ENCODE data around the gene NUDT6. TPM values are rescaled to one million over a fixed set of nuclear protein-coding genes. Genes with fewer than 3 reads are reported as not detected.
"Not testable (repeated sequence)": the region's sequence is repeated elsewhere in the genome, so short reads cannot be mapped to it uniquely, and the experiment has no call there.

NUDT6 gene
- 1 to 10 TPM; 2.7 to 5.4 TPM for total RNA-seq
- long read RNA-seq, donor 1, partial matches to known transcripts: 0 of 7 reads
- long read RNA-seq, donor 1, other reads (novel, unspliced or antisense): 4 of 7 reads
- long read RNA-seq, donor 2, partial matches to known transcripts: 0 of 5 reads
- long read RNA-seq, donor 2, other reads (novel, unspliced or antisense): 2 of 5 reads

DNA sequence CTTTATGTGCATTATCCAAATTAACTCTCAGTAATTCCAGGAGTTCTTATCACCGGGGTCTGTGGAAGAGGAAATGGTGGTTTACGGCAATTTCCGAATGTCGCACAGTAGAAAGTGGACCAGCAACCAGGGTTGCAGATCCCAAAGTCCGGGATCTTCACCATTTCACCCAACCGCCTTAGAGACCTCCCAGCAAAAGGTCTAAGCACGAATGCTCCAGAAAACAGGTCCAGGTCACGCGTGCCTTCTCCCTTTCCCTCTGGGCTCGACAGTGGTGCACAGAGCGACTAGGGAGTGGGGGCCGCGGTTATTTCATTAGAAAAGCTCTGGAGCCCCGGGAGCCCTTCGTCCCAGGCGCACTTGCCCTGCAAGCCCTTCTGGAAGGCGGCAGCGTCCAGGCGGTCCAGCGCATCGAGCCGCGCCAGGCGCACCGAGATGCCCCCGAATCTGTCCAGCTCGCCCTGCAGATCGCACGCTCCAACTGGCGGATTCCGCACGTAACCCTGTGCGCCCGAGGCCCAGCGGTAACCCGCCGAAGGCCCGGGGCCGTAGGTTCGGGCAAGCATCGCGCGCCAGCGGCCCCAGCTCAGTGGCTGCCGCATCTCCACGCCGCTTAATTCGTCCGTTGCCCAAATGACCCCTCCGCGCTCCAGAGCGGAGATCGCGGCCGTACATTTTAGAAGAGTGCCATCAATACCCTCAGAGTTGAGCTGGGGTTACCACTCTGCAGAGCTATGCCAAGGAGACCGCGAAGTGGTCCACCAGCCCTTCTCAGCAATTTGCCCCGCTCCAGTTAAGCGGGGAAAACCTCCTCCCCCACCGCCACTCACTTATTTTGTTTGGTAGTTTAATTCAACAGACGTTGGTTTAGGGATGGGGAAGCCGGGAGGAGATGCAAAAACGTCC is at the start of gene NUDT6:
Gene NUDT6, minus strand, starts transcription at position 627 of the 906 bp plus-strand sequence. Its CDS starts 25 bp downstream, at position 602.
- intact Hi-C loops (cut with DNase I): loop anchor here in 1 of 2 donors (10.0 kb wide), 2 partner anchors 167 to 317 kb away; no protein-coding TSS in a partner anchor
- peak; percentile 90 for DNase-seq (ENCODE audit: low spot score)

DNA sequence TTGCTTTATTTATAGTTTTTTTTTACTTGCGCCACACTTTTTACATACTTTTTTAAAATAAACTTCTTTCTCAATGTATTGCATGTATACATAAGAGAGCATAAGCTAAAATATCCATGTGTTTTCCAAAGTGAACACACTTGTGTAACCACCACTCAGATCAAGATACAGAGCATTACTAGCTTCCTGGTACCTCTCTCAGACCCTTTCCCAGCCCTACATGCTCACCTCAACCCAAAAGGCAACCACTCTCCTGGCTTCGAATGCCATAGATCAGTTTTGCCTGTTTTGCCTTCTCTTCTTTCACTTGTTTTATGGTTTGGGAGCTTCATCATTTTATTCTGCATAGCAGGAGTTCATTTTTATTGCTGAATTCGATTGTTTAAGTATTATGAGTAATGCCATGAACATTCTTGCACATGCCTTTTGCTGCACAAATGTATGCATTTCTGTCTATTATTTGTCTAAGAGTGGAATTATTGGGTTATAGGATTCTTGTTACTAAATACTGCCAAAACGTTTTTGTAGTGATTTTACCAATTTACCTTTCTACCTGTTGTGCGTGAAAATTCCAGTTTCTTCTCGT is 45.9 kb upstream of the NUDT6 start:
- intact Hi-C loops (cut with DNase I): no loop called here
- DNase-seq (ENCODE audit: low spot score): no peak

DNA sequence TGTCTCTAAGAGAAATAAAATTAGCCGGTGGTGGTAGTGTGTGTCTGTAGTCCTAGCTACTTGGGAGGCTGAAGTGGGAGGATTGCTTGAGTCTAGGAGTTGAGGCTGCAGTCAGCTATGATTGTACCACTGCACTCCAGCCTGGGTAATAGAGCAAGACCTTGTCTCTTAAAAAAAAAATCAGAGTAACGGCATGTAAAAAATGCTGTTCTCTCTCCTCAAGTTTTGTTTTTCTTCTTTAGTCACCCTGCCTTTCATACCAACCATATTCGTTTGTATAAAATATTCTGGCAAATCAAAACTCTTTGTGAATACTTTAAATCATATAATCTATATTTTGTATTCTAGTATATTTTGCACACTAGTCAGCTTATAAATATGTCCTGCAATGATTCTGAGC is 44.8 kb upstream of the NUDT6 start:
- intact Hi-C loops (cut with DNase I): no loop called here
- DNase-seq (ENCODE audit: low spot score): no peak

- DNase-seq (ENCODE audit: low spot score): no peak
- intact Hi-C loops (cut with DNase I): no loop called here
Measured at GRCh38 chr4:122966201-122966600, 43.8 kb upstream of the NUDT6 start.

GRCh38 chr4:122963216-122963615 is 40.8 kb upstream of the NUDT6 start:
- intact Hi-C loops (cut with DNase I): no loop called here

GRCh38 chr4:122960611-122961000 is 38.2 kb upstream of the NUDT6 start:
- no peak for DNase-seq (ENCODE audit: low spot score)
- intact Hi-C loops (cut with DNase I): no loop called here

More at GRCh38 chr4:122963216-122963615, 40.8 kb upstream of the NUDT6 start:
- no peak for DNase-seq (ENCODE audit: low spot score)

GRCh38 chr4:122959981-122960610 is 37.7 kb upstream of the NUDT6 start:
- no peak for DNase-seq (ENCODE audit: low spot score)
- intact Hi-C loops (cut with DNase I): no loop called here

- intact Hi-C loops (cut with DNase I): no loop called here
- DNase-seq (ENCODE audit: low spot score): no peak
Measured at GRCh38 chr4:122959441-122959840, 37.0 kb upstream of the NUDT6 start.

DNA sequence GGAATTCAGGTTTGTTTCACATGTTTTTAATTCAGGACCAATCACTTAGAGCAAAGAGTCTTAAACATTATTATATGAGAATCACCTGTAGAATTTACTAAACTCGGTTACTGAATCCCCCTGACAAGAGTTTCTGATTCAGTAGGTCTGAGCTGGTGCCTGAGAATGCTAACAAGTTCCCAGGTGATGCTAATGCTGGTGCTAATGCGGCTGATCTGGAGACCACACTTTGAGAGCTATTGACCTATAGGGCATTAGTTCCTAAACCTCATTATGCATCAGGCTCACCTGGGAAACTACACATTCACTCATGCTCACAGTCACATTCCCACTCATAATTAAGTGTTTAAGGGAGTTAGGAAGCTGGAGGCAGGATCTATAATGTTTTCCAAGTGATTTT is 36.1 kb upstream of the NUDT6 start:
- intact Hi-C loops (cut with DNase I): no loop called here
- DNase-seq (ENCODE audit: low spot score): no peak

GRCh38 chr4:122953924-122954323 is 31.5 kb upstream of the NUDT6 start:
- no peak for DNase-seq (ENCODE audit: low spot score)
- intact Hi-C loops (cut with DNase I): loop anchor here in 1 of 2 donors (5.0 kb wide), 1 partner anchor 982 kb away; no protein-coding TSS in a partner anchor

GRCh38 chr4:122952028-122952427 is 29.6 kb upstream of the NUDT6 start:
- intact Hi-C loops (cut with DNase I): loop anchor here in 1 of 2 donors (5.0 kb wide), 1 partner anchor 980 kb away; no protein-coding TSS in a partner anchor
- no peak for DNase-seq (ENCODE audit: low spot score)

DNA sequence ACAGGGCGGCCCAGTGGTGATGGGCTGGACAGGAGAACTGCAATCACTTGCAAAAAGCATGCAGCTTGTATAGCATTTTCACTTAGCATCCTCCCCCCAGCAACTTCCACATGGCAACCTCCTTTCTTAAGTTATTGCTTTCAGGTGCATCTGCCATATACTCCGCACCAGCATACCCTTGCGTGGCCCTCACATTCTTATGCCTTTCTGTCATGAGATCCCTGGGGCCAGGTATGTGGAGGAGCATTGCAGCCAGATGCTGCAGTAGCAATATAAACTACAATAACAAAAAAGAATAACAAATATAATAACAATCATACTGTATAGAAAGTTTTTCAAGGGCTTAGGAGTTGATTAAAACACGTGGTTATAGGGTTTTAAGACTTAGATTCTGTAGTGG is 26.3 kb upstream of the NUDT6 start:
- DNase-seq (ENCODE audit: low spot score): no peak
- intact Hi-C loops (cut with DNase I): no loop called here

- intact Hi-C loops (cut with DNase I): no loop called here
- no peak for DNase-seq (ENCODE audit: low spot score)
Measured at GRCh38 chr4:122946142-122946541, 23.7 kb upstream of the NUDT6 start.

- intact Hi-C loops (cut with DNase I); DNase-seq (ENCODE audit: low spot score): not testable (repeated sequence)
Measured at GRCh38 chr4:122945136-122945535, 22.7 kb upstream of the NUDT6 start.

GRCh38 chr4:122932763-122933162 is 10.4 kb upstream of the NUDT6 start:
- intact Hi-C loops (cut with DNase I): no loop called here
- no peak for DNase-seq (ENCODE audit: low spot score)

GRCh38 chr4:122930862-122931261 is 8.5 kb upstream of the NUDT6 start:
- intact Hi-C loops (cut with DNase I): no loop called here
- no peak for DNase-seq (ENCODE audit: low spot score)

GRCh38 chr4:122928930-122929329 is 6.5 kb upstream of the NUDT6 start:
- intact Hi-C loops (cut with DNase I): loop anchor here in 1 of 2 donors (10.0 kb wide), 2 partner anchors 174 to 324 kb away; no protein-coding TSS in a partner anchor
- DNase-seq (ENCODE audit: low spot score): no peak

DNA sequence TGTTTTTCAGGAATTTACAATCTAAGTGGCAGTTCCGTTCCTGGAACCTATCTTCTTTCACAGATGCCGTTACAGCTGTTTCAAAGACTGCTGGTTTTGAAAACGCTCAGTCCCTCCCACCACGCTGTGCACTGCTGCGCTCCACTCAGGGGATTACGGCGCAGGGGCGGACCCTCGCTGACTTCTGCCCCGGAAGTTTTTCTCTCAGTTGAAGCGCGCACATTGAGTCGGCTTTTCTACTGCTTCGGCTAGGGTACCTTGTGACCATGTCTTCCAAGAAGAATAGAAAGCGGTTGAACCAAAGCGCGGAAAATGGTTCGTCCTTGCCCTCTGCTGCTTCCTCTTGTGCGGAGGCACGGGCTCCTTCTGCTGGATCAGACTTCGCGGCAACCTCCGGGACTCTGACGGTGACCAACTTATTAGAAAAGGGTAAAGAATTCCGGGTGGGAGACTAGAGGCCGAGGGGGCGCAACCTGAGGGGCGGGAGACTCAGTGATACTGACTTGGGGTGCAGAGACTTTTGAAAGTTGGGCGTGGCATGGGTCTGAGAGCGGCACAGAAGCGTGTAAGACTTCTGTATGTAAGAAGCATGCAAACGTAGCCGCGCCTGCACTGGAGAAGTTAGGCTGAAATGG is 597 bp upstream of the NUDT6 start:
- peak; percentile 94 for DNase-seq (ENCODE audit: low spot score)
- intact Hi-C loops (cut with DNase I): loop anchor here in 1 of 2 donors (10.0 kb wide), 2 partner anchors 168 to 318 kb away; no protein-coding TSS in a partner anchor

DNA sequence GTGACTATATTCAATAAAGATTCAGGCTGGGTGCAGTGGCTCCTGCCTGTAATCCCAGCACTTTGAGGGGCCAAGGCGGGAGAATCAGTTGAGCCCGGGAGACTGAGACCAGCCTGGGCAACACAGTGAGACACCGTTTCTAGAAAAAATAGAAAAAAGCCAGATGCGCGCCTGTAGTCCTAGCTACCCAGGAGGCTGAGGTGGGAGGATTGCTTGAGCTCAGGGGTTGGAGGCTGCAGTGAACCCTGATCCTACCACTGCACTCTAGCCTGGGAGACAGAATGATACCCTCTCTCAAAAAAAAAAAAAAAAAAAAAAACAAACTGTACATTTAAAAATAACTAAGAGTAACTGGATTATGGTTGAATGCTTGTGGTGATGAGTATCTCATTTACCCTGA is 1.1 kb downstream of the NUDT6 start:
- no peak for DNase-seq (ENCODE audit: low spot score)
- intact Hi-C loops (cut with DNase I): loop anchor here in 1 of 2 donors (10.0 kb wide), 2 partner anchors 166 to 316 kb away; no protein-coding TSS in a partner anchor
